ENCODE measurements around the gene ACOT6.

Gene ACOT6

DNA sequence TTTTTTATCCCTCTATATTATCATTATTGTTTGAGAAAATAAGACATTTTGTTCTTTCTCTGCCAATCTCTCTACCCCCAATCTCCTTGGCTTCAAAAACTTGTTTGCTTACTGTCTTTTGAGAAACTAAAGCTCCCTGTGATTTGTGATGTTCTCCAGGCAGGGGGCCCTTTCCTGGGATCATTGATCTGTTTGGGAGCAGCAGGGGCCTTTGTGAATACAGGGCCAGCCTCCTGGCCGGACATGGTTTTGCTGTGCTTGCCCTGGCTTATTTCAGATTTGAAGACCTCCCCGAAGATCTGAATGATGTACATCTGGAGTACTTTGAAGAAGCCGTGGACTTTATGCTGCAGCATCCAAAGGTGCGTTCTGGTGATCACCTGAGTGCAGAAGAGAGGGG is 4.5 kb downstream of the ACOT6 start:
- POLR2A ChIA-PET: no interaction called here

DNA sequence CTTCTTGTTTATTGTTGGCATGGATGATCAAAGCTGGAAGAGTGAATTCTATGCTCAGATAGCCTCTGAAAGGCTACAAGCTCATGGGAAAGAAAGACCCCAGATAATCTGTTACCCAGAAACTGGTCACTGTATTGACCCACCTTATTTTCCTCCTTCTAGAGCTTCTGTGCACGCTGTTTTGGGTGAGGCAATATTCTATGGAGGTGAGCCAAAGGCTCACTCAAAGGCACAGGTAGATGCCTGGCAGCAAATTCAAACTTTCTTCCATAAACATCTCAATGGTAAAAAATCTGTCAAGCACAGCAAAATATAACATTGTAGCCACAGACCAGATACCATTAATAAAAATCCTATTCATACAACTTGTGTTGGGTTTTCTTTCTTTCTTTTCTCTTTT is 7.2 kb downstream of the ACOT6 start:
- CTCF ChIA-PET: interaction anchor here (0.5 to 0.8 kb wide), 3 partner anchors 19 to 205 kb away, joined by 3 to 10 read pairs (median 3); no protein-coding TSS in a partner anchor
- no peaks in the 10 kb centered on the region for H3K9me3 ChIP-seq (ENCODE audit: control insufficient read depth, insufficient read depth, low read depth, low read length)
- no peaks in the 10 kb centered on the region for H3K36me3 ChIP-seq (ENCODE audit: control insufficient read depth in 2 of 2, insufficient read depth in 1 of 2, low read length in 2 of 2)
- no peaks in the 10 kb centered on the region for H3K4me1 ChIP-seq (ENCODE audit: control insufficient read depth, insufficient read depth, low read length)
- no peak overlapping the region for H3K4me3 ChIP-seq (ENCODE audit: low read depth, low read length)
- H3K27ac ChIP-seq (ENCODE audit: extremely low read depth, low read depth, low read length): no peak overlapping the region
- POLR2A ChIA-PET: no interaction called here
- TF ChIP-seq BCL11B (tag by site-specific recombination; IDR thresholded peaks at IDR 0.05; ENCODE audit: low read depth): no peak
- TF ChIP-seq MZF1 (tag by site-specific recombination; IDR thresholded peaks at IDR 0.05; ENCODE audit: borderline replicate concordance): no peak
- TF ChIP-seq ZNF791 (tag by site-specific recombination; IDR thresholded peaks at IDR 0.05): no peak
- no peak for TF ChIP-seq KLF1 (tag by site-specific recombination; IDR thresholded peaks at IDR 0.05)
- TF ChIP-seq, protein P1, sequence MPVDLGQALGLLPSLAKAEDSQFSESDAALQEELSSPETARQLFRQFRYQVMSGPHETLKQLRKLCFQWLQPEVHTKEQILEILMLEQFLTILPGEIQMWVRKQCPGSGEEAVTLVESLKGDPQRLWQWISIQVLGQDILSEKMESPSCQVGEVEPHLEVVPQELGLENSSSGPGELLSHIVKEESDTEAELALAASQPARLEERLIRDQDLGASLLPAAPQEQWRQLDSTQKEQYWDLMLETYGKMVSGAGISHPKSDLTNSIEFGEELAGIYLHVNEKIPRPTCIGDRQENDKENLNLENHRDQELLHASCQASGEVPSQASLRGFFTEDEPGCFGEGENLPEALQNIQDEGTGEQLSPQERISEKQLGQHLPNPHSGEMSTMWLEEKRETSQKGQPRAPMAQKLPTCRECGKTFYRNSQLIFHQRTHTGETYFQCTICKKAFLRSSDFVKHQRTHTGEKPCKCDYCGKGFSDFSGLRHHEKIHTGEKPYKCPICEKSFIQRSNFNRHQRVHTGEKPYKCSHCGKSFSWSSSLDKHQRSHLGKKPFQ (tag by site-specific recombination; IDR thresholded peaks at IDR 0.05): no peak
- TF ChIP-seq ZNF843 (tag by site-specific recombination; IDR thresholded peaks at IDR 0.05): no peak
- TF ChIP-seq REPIN1 (tag by site-specific recombination; IDR thresholded peaks at IDR 0.05; ENCODE audit: low read depth): no peak
- TF ChIP-seq, protein P2, sequence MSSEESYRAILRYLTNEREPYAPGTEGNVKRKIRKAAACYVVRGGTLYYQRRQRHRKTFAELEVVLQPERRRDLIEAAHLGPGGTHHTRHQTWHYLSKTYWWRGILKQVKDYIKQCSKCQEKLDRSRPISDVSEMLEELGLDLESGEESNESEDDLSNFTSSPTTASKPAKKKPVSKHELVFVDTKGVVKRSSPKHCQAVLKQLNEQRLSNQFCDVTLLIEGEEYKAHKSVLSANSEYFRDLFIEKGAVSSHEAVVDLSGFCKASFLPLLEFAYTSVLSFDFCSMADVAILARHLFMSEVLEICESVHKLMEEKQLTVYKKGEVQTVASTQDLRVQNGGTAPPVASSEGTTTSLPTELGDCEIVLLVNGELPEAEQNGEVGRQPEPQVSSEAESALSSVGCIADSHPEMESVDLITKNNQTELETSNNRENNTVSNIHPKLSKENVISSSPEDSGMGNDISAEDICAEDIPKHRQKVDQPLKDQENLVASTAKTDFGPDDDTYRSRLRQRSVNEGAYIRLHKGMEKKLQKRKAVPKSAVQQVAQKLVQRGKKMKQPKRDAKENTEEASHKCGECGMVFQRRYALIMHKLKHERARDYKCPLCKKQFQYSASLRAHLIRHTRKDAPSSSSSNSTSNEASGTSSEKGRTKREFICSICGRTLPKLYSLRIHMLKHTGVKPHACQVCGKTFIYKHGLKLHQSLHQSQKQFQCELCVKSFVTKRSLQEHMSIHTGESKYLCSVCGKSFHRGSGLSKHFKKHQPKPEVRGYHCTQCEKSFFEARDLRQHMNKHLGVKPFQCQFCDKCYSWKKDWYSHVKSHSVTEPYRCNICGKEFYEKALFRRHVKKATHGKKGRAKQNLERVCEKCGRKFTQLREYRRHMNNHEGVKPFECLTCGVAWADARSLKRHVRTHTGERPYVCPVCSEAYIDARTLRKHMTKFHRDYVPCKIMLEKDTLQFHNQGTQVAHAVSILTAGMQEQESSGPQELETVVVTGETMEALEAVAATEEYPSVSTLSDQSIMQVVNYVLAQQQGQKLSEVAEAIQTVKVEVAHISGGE (tag by site-specific recombination; conservative IDR thresholded peaks at IDR 0.05; ENCODE audit: low read depth): no peak
- no peak for TF ChIP-seq ZFP37 (tag by site-specific recombination; IDR thresholded peaks at IDR 0.05)
- no peak for TF ChIP-seq ZNF621 (tag by site-specific recombination; IDR thresholded peaks at IDR 0.05)
- TF ChIP-seq ZNF184 (tag by site-specific recombination; IDR thresholded peaks at IDR 0.05): no peak
- no peak for TF ChIP-seq ZNF138 (tag by site-specific recombination; IDR thresholded peaks at IDR 0.05; ENCODE audit: borderline replicate concordance)
- no peak for TF ChIP-seq ZNF416 (tag by site-specific recombination; IDR thresholded peaks at IDR 0.05)

More for the DNA sequence above, 4.5 kb downstream of the ACOT6 start:
- H3K36me3 ChIP-seq (ENCODE audit: control insufficient read depth in 2 of 2, insufficient read depth in 1 of 2, low read length in 2 of 2): no peaks in the 10 kb centered on the region
- no peak overlapping the region for H3K4me3 ChIP-seq (ENCODE audit: low read depth, low read length)
- H3K4me1 ChIP-seq (ENCODE audit: control insufficient read depth, insufficient read depth, low read length): no peaks in the 10 kb centered on the region
- H3K9me3 ChIP-seq (ENCODE audit: control insufficient read depth, insufficient read depth, low read depth, low read length): no peaks in the 10 kb centered on the region
- no peak overlapping the region for H3K27ac ChIP-seq (ENCODE audit: extremely low read depth, low read depth, low read length)
- TF ChIP-seq, protein P3, sequence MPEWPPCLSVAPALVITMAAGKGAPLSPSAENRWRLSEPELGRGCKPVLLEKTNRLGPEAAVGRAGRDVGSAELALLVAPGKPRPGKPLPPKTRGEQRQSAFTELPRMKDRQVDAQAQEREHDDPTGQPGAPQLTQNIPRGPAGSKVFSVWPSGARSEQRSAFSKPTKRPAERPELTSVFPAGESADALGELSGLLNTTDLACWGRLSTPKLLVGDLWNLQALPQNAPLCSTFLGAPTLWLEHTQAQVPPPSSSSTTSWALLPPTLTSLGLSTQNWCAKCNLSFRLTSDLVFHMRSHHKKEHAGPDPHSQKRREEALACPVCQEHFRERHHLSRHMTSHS (tag by site-specific recombination; IDR thresholded peaks at IDR 0.05): no peak
- TF ChIP-seq ZNF701 (tag by site-specific recombination; IDR thresholded peaks at IDR 0.05): no peak
- TF ChIP-seq, protein P4, sequence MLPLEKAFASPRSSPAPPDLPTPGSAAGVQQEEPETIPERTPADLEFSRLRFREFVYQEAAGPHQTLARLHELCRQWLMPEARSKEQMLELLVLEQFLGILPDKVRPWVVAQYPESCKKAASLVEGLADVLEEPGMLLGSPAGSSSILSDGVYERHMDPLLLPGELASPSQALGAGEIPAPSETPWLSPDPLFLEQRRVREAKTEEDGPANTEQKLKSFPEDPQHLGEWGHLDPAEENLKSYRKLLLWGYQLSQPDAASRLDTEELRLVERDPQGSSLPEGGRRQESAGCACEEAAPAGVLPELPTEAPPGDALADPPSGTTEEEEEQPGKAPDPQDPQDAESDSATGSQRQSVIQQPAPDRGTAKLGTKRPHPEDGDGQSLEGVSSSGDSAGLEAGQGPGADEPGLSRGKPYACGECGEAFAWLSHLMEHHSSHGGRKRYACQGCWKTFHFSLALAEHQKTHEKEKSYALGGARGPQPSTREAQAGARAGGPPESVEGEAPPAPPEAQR (tag by site-specific recombination; IDR thresholded peaks at IDR 0.05): no peak
- no peak for TF ChIP-seq ZNF132 (tag by site-specific recombination; IDR thresholded peaks at IDR 0.05; ENCODE audit: borderline replicate concordance)
- no peak for TF ChIP-seq ZNF785 (tag by site-specific recombination; IDR thresholded peaks at IDR 0.05)
- no peak for TF ChIP-seq ZNF10 (tag by site-specific recombination; IDR thresholded peaks at IDR 0.05)
- TF ChIP-seq, protein P5, sequence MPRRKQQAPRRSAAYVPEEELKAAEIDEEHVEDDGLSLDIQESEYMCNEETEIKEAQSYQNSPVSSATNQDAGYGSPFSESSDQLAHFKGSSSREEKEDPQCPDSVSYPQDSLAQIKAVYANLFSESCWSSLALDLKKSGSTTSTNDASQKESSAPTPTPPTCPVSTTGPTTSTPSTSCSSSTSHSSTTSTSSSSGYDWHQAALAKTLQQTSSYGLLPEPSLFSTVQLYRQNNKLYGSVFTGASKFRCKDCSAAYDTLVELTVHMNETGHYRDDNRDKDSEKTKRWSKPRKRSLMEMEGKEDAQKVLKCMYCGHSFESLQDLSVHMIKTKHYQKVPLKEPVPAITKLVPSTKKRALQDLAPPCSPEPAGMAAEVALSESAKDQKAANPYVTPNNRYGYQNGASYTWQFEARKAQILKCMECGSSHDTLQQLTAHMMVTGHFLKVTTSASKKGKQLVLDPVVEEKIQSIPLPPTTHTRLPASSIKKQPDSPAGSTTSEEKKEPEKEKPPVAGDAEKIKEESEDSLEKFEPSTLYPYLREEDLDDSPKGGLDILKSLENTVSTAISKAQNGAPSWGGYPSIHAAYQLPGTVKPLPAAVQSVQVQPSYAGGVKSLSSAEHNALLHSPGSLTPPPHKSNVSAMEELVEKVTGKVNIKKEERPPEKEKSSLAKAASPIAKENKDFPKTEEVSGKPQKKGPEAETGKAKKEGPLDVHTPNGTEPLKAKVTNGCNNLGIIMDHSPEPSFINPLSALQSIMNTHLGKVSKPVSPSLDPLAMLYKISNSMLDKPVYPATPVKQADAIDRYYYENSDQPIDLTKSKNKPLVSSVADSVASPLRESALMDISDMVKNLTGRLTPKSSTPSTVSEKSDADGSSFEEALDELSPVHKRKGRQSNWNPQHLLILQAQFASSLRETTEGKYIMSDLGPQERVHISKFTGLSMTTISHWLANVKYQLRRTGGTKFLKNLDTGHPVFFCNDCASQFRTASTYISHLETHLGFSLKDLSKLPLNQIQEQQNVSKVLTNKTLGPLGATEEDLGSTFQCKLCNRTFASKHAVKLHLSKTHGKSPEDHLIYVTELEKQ (tag by site-specific recombination; IDR thresholded peaks at IDR 0.05; ENCODE audit: borderline replicate concordance): no peak
- no peak for TF ChIP-seq ZNF677 (tag by site-specific recombination; IDR thresholded peaks at IDR 0.05)
- no peak for TF ChIP-seq ZNF707 (tag by site-specific recombination; IDR thresholded peaks at IDR 0.05)
- TF ChIP-seq, protein P6, sequence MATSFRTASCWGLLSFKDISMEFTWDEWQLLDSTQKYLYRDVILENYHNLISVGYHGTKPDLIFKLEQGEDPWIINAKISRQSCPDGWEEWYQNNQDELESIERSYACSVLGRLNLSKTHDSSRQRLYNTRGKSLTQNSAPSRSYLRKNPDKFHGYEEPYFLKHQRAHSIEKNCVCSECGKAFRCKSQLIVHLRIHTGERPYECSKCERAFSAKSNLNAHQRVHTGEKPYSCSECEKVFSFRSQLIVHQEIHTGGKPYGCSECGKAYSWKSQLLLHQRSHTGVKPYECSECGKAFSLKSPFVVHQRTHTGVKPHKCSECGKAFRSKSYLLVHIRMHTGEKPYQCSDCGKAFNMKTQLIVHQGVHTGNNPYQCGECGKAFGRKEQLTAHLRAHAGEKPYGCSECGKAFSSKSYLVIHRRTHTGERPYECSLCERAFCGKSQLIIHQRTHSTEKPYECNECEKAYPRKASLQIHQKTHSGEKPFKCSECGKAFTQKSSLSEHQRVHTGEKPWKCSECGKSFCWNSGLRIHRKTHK (tag by site-specific recombination; IDR thresholded peaks at IDR 0.05): no peak
- CTCF ChIA-PET: no interaction called here
